HG03095 (cell line): Measurements from ENCODE around the gene ARAP2.

Source experiments
- ATAC-seq: cut with Tn5 transposase; IDR thresholded peaks from one replicate; pipeline ENCODE4 v1.9.1; 2021; ENCODE audit warnings: moderate library complexity; ENCODE audit not compliant: unreplicated experiment

The ARAP2 gene

GRCh38 chr4:36220776-36221175, 23.5 kb downstream of the ARAP2 start:
- ATAC-seq: no peak

GRCh38 chr4:36218121-36218520, 26.2 kb downstream of the ARAP2 start:
- no peak for ATAC-seq

- ATAC-seq: no peak
Observed at GRCh38 chr4:36215627-36216026, 28.7 kb downstream of the ARAP2 start.

- no peak for ATAC-seq
Observed at GRCh38 chr4:36214735-36215485, 29.4 kb downstream of the ARAP2 start.

- no peak for ATAC-seq
Observed at GRCh38 chr4:36213977-36214376, 30.3 kb downstream of the ARAP2 start.

GRCh38 chr4:36211084-36211483, 33.2 kb downstream of the ARAP2 start:
- no peak for ATAC-seq

GRCh38 chr4:36209941-36210649, 34.2 kb downstream of the ARAP2 start:
- peak; percentile 44 for ATAC-seq

- ATAC-seq: peak; percentile 94
Observed at GRCh38 chr4:36208893-36209473, 35.3 kb downstream of the ARAP2 start.

GRCh38 chr4:36207831-36208520, 36.3 kb downstream of the ARAP2 start:
- no peak for ATAC-seq

GRCh38 chr4:36207367-36207766, 36.9 kb downstream of the ARAP2 start:
- no peak for ATAC-seq

GRCh38 chr4:36206603-36207311, 37.6 kb downstream of the ARAP2 start:
- ATAC-seq: no peak

- no peak for ATAC-seq
Observed at GRCh38 chr4:36206012-36206411, 38.3 kb downstream of the ARAP2 start.

- no peak for ATAC-seq
Observed at GRCh38 chr4:36198861-36199260, 45.5 kb downstream of the ARAP2 start.

GRCh38 chr4:36198068-36198808, 46.1 kb downstream of the ARAP2 start:
- no peak for ATAC-seq

GRCh38 chr4:36197501-36197900, 46.8 kb downstream of the ARAP2 start:
- no peak for ATAC-seq

- ATAC-seq: no peak
Observed at GRCh38 chr4:36196145-36196913, 48.0 kb downstream of the ARAP2 start.

- no peak for ATAC-seq
Observed at GRCh38 chr4:36192922-36193321, 51.4 kb downstream of the ARAP2 start.

GRCh38 chr4:36189511-36190226, 54.6 kb downstream of the ARAP2 start:
- peak; percentile 84 for ATAC-seq
